HTERT RPE-1 (cell line): ENCODE measurements around the gene MIOX.

Experiments used
- in situ Hi-C: fragments of 300-500 bp; cut with MboI; formaldehyde crosslinking; loops from 4 replicates; pipeline ENCODE4 v1.14.3; 2020; ENCODE audit warnings: low sequenced_read_pairs

The MIOX gene

DNA sequence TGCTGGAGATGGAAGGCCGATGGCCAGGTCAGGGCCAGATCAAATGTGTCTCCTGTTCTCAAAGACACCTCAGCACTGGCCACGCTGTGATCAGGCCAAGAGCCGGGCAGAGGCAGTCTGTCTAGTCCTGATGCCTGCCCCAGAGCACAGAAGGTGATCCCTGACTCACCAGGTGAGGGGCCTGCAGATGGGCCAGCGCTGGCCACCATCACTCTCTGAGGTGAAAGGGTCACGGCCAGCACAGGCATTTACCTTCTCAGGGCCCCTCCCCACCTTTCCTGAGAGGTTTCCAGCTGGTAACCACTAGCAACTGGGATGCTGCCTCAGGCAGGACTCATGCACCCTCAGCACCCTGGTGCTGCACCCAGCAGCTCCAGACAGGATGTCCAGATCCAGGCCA is 14.7 kb upstream of the MIOX start:
- in situ Hi-C loops: no loop called here

DNA sequence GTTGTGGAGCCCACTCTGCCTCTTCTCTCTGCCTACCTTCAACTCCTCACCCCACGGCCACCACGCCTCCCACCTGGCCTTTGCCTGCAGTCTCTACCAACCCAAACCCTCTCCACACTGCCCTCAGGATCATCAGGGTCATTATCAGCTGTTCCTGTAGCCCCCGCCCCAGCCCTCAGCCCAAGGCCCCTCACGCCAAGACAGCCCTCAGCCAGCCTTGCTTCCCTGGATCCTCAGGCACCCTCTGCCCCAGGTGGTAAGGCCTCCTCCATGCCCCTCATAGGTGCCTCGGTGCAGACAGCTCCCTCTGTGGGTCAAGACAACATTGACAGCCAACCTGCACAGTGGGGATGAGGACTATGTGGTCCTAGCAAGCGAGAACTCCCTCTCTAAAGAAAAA is 13.6 kb upstream of the MIOX start:
- in situ Hi-C loops: no loop called here

DNA sequence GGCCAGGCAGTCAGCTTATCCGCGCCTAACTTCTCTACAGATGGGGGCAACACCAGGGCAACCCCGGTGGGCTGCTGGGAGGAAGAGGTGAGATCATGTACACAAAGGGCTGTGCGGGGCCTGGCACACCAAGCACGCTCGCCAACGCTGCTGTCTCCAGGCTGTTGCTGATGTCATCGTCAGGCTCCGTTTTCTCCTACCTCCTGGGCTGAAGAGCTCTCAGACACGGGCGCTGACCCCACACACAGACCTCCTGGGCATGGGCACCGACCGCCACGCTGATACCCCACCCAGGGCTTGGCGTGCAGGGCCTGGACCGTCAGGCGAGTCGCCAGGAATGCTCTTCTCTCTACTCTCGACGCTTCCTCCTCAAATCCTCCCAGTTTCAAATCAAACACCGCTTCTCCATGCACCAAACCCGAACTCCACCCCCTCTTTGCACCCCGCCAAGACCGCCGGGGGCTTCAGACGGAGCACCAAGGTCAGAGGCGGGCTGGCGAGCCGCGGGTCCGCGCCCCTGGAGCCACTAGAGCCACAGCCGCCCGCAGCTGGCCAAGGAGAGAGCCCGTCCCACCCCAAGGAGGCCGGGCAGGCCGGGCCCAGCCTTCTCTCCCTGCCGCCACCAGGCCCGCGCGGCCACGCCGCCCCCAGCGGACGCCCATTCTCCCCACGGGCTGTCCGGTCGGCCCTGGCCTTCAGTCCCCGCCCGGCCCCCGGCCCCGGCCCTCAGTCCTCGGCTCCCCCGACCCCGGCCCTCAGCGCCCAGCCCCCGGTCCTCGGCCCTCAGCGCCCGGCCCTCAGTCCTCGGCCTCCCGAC is 12.6 kb upstream of the MIOX start:
- in situ Hi-C loops: no loop called here

DNA sequence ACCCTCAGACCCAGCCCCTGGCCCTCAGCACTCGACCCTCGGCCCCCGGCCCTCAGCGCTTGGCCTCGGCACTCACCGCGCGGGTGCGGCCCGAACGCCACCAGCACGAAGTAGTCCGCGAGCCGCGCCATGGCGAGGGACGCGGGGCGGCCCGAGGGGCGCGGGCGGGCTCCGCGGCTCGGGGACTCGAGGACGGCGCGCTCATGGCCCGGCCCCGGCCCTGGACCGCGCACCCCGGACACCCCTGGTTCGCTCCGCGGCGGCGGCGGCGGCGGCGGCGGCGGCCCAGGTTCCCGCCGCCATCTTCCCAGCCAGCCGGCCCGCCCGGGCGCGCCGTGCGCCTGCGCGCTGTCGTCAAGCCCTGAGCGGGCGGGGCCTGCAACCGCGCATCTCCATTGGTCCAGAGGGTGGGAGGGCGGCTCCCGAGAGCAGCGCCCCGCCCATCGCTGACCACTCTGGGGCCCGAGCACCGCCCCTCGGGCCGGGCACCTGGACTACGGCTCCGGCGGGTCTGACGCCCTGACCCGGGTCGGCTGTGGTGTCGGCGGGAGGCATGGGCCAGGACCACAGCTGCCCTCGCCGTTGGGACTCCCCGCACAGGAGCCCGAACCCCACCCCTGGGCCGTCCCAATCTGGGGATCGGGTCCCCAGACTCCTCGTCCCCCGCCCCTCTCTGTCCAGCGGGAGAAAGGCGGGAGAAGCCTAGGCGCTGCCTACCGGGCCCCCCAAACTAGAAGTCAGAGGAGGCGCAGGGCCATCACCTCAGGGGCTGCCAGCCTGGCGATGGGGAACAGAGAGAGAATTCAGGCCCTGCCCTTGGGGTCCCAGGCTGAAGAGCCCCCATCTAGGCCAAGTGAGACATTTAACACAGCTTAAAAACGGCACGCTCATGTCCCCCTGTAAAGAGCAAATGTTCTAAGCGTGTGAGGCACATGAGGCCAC is 11.7 kb upstream of the MIOX start, which contains the start of gene SBF1:
SBF1 (minus strand) TSS at position 326 of the 942 bp plus-strand sequence; CDS start at position 131, 195 bp downstream.
- in situ Hi-C loops: no loop called here

DNA sequence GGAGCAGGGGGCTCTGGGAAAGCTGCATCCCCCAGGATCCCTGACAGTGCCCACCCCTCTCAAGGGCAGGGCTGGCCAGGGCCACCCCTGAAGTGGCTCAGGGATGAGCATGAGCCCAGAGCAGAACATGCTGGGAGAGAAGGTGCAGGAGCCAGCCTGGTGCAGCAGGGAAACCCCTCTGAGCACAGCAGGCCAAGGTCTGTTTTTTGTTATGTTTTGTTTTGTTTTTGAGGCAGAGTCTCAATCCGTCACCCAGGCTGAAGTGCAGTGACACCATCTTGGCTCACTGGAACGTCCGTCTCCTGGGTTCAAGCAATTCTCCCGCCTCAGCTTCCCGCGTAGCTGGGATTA is 11.0 kb upstream of the MIOX start:
- in situ Hi-C loops: no loop called here

DNA sequence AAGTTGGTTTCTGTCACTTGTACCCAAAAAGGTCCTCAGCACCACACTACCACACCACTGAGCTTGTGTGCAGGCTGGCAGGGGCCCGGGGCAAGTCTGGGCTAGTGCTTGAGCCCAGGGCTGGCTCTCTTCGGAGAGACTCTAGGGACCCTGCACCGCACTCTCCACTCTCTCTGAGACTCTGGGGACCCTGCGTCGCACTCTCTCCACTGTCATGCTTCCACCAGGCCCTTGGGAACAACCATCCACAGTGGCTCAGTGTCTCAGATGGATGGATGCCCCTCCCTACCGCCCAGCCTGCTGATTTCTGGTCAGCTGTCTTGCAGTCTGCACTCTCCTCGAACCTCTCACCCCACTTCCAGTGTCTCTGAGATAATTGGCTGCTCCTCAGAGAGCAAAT is 9.8 kb upstream of the MIOX start:
- in situ Hi-C loops: no loop called here

DNA sequence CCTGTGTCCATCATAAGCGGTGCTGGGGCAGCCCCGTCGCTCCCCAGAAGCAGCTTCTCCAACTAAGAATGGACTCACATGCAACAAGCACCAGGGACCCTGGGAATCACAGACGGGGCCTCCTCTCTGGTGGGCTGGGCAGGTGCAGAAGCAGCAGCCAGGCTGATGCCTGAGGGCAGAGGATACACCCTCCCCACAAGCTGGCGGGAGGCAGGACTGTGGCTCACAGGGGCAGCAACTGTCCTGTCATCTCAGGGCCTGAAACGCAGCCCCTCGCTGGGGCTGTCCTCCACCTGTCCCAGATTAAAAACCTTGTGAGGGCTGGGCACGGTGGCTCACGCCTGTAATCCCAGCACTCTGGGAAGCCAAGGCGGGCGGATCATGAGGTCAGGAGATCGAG is 8.7 kb upstream of the MIOX start:
- in situ Hi-C loops: no loop called here

DNA sequence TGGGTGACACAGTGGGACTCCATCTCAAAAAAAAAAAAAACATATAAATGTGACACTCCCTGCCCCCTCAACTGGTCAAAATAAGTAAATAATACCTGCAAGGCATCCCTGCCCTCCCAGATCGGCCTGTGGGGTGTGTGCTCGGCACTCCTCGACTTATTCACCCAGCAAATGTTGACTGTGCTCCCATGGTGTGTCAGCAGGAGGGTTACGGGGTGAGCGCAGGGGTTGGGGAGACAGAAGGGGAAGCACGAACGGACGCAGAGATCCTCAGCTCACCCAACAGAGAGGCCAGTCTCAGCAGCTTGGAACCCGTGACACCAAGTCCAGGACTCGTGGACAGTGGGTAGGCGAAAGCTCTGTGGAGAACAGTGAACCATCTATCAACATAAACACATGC is 6.9 kb upstream of the MIOX start:
- in situ Hi-C loops: no loop called here

DNA sequence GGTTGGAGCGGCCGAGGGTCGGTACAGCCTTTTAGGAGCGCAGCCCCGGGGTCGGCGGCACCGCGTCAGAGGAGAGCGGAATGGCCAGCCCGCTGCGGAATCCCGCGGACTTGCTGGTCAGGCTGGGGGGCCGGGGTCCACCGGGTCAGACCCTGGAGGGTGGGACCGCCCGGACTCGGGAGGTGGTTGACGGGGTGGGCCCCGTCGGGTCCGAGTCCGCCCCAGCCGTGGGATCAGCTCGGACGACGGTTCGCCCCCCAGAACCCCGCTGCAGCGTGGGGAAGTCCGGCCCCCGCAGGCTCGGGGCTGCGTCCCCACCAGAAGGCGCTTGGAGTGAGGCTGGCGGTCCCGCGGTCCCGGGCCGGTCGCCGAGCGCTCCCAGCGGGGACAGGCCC is 5.6 kb upstream of the MIOX start:
- in situ Hi-C loops: no loop called here

DNA sequence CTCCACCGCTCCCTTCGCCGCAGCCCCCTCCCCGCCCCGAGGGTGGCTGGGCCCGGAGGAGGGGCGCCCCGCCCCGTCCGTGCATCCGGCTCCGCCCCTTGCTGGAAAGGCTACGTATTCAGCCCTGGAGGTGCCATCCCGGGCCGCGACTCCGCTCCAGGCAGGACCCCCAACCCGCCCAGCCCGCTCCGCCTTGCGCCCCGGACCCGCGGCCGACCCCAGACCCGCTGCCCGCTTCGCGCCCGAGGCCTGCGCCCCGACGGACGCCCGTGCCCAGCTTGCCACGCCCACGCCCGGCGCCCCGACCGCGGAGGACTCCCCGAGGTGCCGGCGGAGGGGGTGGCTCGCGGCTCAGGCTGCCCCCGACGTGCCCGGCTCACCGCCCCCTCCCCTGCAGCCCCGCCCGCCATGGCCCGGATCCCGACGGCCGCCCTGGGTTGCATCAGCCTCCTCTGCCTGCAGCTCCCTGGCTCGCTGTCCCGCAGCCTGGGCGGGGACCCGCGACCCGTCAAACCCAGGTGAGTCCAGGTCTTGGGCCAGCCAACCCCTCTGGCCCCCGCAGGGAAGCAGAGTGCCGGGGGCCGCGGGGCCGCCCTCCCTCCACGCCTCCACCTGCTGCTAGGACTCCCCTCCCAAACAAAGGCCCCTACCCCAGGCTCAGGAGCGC is 5.1 kb upstream of the MIOX start, which contains the start of gene ADM2:
ADM2 (plus strand) TSS at position 104 of the 667 bp plus-strand sequence; CDS start at position 409, 305 bp downstream.
- in situ Hi-C loops: no loop called here

- in situ Hi-C loops: no loop called here
Observed at GRCh38 chr22:50482107-50483074, 4.3 kb upstream of the MIOX start.

DNA sequence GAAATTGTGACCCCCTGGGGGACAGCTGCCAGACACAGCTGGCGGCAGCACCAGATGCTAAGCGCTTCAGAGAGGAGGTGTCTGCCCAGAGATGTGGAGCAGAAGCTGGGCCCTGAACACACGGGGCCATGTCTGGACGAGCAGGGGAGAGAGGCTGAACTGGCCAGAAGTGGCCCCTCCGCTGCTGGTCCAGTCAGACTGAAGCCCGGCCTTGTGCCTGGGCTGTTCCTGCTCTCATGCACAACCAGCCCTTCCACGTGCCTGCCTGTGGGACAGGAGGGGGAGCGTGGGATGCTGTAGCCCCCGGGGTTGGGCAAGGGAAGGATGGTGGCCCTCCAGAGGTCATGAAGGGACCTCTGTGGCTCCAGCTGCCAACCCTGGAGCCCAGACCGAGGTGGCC is 3.6 kb upstream of the MIOX start:
- in situ Hi-C loops: no loop called here

GRCh38 chr22:50483556-50483955 is 3.1 kb upstream of the MIOX start:
- in situ Hi-C loops: no loop called here

DNA sequence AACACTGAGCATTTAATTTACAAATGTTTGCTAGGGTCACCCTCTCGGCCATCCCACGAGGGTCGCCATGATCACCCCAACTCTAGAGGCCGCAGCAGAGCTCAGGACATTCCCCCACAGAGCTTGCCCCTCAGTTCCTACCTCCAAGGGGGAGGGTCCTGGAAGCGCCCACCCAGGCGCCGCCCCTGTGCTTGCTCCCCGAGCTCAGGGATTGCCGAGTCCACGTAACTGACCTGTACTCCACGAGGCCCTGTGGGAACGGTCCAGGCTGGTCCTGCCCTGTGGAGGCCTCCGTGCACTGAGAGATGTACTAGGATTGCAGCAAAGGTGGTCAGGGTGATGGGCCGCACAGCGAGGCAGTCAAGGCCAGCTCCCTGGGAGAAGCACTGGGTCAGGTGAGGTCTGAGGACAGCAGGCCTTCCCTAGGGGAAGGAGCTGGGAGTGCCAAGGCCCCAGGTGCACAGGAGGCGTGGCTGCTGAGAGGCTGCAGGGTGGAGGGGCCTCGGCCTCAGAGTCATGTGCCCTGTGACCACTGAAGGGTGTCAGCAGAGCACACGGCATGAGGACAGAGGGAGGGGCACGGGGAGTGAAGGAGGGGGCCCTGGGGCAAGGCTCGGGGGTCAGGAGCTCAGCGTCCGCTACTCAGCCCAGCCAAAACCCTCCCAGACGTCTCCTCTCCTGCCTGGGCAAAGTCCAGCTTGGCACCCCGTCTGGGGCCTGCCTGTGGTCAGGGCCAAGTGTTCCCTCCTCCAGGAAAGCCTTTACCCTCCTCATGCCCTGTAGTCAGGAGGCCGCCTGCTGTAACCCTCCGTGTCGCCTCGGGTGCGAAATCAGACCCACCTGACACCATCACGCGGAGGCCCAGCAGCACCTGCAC is 2.4 kb upstream of the MIOX start:
- in situ Hi-C loops: no loop called here

- in situ Hi-C loops: no loop called here
Observed at GRCh38 chr22:50485221-50486131, 1.2 kb upstream of the MIOX start.

GRCh38 chr22:50487290-50488005 is 789 bp downstream of the MIOX start:
- in situ Hi-C loops: no loop called here

DNA sequence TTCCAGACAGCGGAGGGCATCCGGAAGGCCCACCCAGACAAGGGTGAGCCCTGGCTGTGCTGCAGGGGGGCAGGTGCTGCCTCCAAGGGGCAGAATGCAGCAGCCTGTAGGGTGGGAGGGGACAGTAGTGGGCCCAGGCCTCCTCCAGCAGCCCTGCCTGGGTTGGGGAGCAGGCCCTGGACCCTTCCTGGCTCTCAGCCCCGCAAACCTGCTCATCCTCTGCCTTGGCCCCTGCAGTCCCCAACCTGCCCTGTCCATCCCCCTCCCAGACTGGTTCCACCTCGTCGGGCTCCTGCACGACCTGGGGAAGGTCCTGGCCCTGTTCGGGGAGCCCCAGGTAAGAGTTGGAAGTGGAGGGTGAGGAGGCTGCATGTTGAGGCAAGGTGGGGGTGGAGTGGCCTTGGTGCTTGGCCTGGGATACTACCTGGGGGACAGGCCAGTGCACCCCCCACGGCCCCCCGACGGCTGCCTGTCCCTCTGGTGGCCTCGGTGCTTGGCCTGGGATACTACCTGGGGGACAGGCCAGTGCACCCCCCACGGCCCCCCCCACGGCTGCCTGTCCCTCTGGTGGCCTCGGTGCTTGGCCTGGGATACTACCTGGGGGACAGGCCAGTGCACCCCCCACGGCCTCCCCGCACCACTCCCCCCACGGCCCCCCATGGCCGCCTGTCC is 1.5 kb downstream of the MIOX start:
- in situ Hi-C loops: no loop called here
